HG03039 (cell line): ENCODE measurements around the gene ATP6V1E1.
"Not testable (repeated sequence)": the region's sequence is repeated elsewhere in the genome, so short reads cannot be mapped to it uniquely, and the experiment has no call there.

Experiments
- ATAC-seq: cut with Tn5 transposase; IDR thresholded peaks from one replicate; pipeline ENCODE4 v1.9.1; 2021; ENCODE audit warnings: mild to moderate bottlenecking, moderate library complexity; ENCODE audit not compliant: unreplicated experiment

ATP6V1E1 gene

GRCh38 chr22:17628406-17629172 lies at the start of gene ATP6V1E1:
Gene ATP6V1E1 (minus strand): TSS chr22:17628749. CDS start chr22:17628635, 114 bp downstream.
- ATAC-seq, result peak; percentile 99

- ATAC-seq, result no peak
Measured at GRCh38 chr22:17675584-17675983, 47.0 kb upstream of the ATP6V1E1 start.

- ATAC-seq, result no peak
Measured at GRCh38 chr22:17674152-17674551, 45.6 kb upstream of the ATP6V1E1 start.

GRCh38 chr22:17672417-17672991 lies 44.0 kb upstream of the ATP6V1E1 start:
- ATAC-seq, result no peak

GRCh38 chr22:17671521-17672092 lies 43.1 kb upstream of the ATP6V1E1 start:
- not testable (repeated sequence) for ATAC-seq

- no peak for ATAC-seq
Measured at GRCh38 chr22:17665854-17666253, 37.3 kb upstream of the ATP6V1E1 start.

GRCh38 chr22:17665248-17665647 lies 36.7 kb upstream of the ATP6V1E1 start:
- ATAC-seq, result no peak

- ATAC-seq, result no peak
Measured at GRCh38 chr22:17664414-17665055, 36.0 kb upstream of the ATP6V1E1 start.

- ATAC-seq, result no peak
Measured at GRCh38 chr22:17656870-17657395, 28.4 kb upstream of the ATP6V1E1 start.

GRCh38 chr22:17655289-17655688 lies 26.7 kb upstream of the ATP6V1E1 start:
- no peak for ATAC-seq

GRCh38 chr22:17648569-17648968 lies 20.0 kb upstream of the ATP6V1E1 start:
- no peak for ATAC-seq

GRCh38 chr22:17647991-17648390 lies 19.4 kb upstream of the ATP6V1E1 start:
- no peak for ATAC-seq

GRCh38 chr22:17647452-17647851 lies 18.9 kb upstream of the ATP6V1E1 start:
- no peak for ATAC-seq

- not testable (repeated sequence) for ATAC-seq
Measured at GRCh38 chr22:17642357-17642756, 13.8 kb upstream of the ATP6V1E1 start.

GRCh38 chr22:17641269-17641668 lies 12.7 kb upstream of the ATP6V1E1 start:
- no peak for ATAC-seq

GRCh38 chr22:17639247-17639741 lies 10.7 kb upstream of the ATP6V1E1 start:
- no peak for ATAC-seq

- ATAC-seq, result peak; percentile 87
Measured at GRCh38 chr22:17638432-17639246, 10.1 kb upstream of the ATP6V1E1 start, which contains the start of gene BCL2L13. Gene BCL2L13 (plus strand): TSS chr22:17638757. CDS start chr22:17655712, 16,955 bp downstream.

- peak; percentile 7 for ATAC-seq
Measured at GRCh38 chr22:17638182-17638431, 9.6 kb upstream of the ATP6V1E1 start.

- ATAC-seq, result no peak
Measured at GRCh38 chr22:17637490-17638181, 9.1 kb upstream of the ATP6V1E1 start.

GRCh38 chr22:17636850-17637249 lies 8.3 kb upstream of the ATP6V1E1 start:
- not testable (repeated sequence) for ATAC-seq
